Non-pigmented ciliary epithelial cell (primary cell): ENCODE results near the gene COPS9.

ENCODE experiments used
- DNase-seq: peaks from one replicate; pipeline ENCODE4 v3.0.0-alpha.2; 2010; ENCODE audit warnings: low read depth

Gene COPS9

GRCh38 chr2:240166191-240166590 is 30.1 kb upstream of the COPS9 start:
- no peak for DNase-seq

GRCh38 chr2:240165661-240166060 is 29.6 kb upstream of the COPS9 start:
- no peak for DNase-seq

- no peak for DNase-seq
Observed at GRCh38 chr2:240165034-240165433, 28.9 kb upstream of the COPS9 start.

- no peak for DNase-seq
Observed at GRCh38 chr2:240164586-240164985, 28.5 kb upstream of the COPS9 start.

GRCh38 chr2:240163844-240164574 is 27.9 kb upstream of the COPS9 start:
- DNase-seq, result no peak

GRCh38 chr2:240162939-240163714 is 27.0 kb upstream of the COPS9 start:
- DNase-seq, result no peak

GRCh38 chr2:240162531-240162930 is 26.4 kb upstream of the COPS9 start:
- DNase-seq, result no peak

- DNase-seq, result no peak
Observed at GRCh38 chr2:240162032-240162431, 25.9 kb upstream of the COPS9 start.

- no peak for DNase-seq
Observed at GRCh38 chr2:240161087-240161750, 25.1 kb upstream of the COPS9 start.

GRCh38 chr2:240160291-240161086 is 24.4 kb upstream of the COPS9 start:
- DNase-seq, result no peak

GRCh38 chr2:240159251-240159839 is 23.2 kb upstream of the COPS9 start:
- DNase-seq, result no peak

- DNase-seq, result no peak
Observed at GRCh38 chr2:240157147-240157470, 21.0 kb upstream of the COPS9 start.

- no peak for DNase-seq
Observed at GRCh38 chr2:240156435-240157146, 20.5 kb upstream of the COPS9 start.

GRCh38 chr2:240155745-240156390 is 19.8 kb upstream of the COPS9 start:
- DNase-seq, result no peak

- DNase-seq, result no peak
Observed at GRCh38 chr2:240155048-240155744, 19.1 kb upstream of the COPS9 start.

GRCh38 chr2:240154606-240155005 is 18.5 kb upstream of the COPS9 start:
- no peak for DNase-seq

- no peak for DNase-seq
Observed at GRCh38 chr2:240153418-240153817, 17.3 kb upstream of the COPS9 start.

- no peak for DNase-seq
Observed at GRCh38 chr2:240151477-240152031, 15.4 kb upstream of the COPS9 start.

GRCh38 chr2:240149943-240150784 is 14.1 kb upstream of the COPS9 start:
- DNase-seq, result no peak
